22Rv1 (cell line): Measurements from ENCODE around the gene STAT4.

Experiments
- H3K27ac ChIP-seq: fragments of 450-650 bp; 2 replicates; pipeline ENCODE4 v1.5.1; 2017
- CTCF ChIP-seq: fragments of 450-650 bp; IDR thresholded peaks from 2 replicates; pipeline ENCODE4 v1.5.1; 2017; ENCODE audit warnings: mild to moderate bottlenecking
- ZFX ChIP-seq: fragments of 450-650 bp; IDR thresholded peaks from 2 replicates; pipeline ENCODE4 v1.6.1; 2017; ENCODE audit warnings: antibody characterized with exemption, borderline replicate concordance

The STAT4 gene

DNA sequence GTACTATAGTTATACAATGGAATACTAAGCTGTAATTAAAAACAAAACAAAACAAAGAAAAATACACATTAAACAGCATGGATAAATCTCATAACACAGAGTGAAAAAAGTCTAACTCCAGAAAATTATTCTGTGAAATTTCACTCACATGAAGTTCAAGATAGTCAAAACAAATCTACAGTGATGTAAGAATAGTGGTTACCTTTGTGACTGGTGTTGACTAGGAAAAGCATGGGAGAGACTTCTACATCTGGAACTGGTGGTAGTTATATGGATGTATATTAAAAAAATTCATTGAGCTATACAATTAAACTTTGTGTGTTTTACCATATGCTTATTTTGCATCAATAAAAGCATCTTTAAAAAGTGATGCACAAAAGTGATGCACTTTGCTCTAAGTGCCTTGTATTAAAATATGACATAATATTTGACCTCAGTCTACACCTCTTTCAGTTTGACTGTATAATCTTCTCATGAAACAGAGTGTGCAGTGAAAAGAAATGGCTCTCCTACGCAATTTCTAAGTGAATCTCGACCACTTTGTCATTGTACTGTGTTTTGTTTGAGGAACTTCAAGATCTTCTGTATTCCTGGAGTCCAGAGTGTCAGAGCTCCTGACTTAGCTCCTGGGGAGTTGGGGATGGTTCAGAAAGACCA, 28.0 kb downstream of the STAT4 start:
- no peak overlapping the region for H3K27ac ChIP-seq
- TF ChIP-seq CTCF = no peak
- TF ChIP-seq ZFX = no peak

- TF ChIP-seq CTCF (no peak), ZFX (no peak)
- no peak overlapping the region for H3K27ac ChIP-seq
These were observed 33.5 kb downstream of the STAT4 start for GRCh38 chr2:191117341-191117740.

- H3K27ac ChIP-seq = no peak overlapping the region
- TF ChIP-seq ZFX (no peak), CTCF (no peak)
These were observed 35.0 kb downstream of the STAT4 start for GRCh38 chr2:191115804-191116203.

DNA sequence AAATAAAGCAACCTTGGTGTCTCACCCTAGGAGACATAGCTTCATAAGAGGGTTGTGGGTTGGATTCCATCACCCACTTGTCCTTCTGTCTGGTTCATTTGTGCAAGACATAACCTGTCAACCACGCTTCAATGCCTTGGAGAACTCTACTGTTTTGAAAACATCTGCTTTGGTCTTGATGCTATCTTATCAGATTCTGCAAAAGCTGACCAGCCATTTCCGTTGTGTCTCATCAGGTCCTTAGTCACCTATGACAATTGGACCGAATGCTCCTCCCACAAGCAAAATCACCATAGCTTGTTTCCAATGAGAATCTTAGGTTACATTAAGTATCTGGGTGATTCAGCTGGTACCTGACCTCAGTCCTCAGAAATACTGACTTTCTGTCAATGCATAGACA, 35.4 kb downstream of the STAT4 start:
- H3K27ac ChIP-seq = no peak overlapping the region
- TF ChIP-seq CTCF (no peak), ZFX (no peak)

- H3K27ac ChIP-seq = no peak overlapping the region
- no peak for TF ChIP-seq ZFX
- no peak for TF ChIP-seq CTCF
These were observed 36.3 kb downstream of the STAT4 start for GRCh38 chr2:191114403-191114886.

- TF ChIP-seq CTCF = no peak
- no peak for TF ChIP-seq ZFX
- no peak overlapping the region for H3K27ac ChIP-seq
These were observed 37.0 kb downstream of the STAT4 start for GRCh38 chr2:191113761-191114160.

DNA sequence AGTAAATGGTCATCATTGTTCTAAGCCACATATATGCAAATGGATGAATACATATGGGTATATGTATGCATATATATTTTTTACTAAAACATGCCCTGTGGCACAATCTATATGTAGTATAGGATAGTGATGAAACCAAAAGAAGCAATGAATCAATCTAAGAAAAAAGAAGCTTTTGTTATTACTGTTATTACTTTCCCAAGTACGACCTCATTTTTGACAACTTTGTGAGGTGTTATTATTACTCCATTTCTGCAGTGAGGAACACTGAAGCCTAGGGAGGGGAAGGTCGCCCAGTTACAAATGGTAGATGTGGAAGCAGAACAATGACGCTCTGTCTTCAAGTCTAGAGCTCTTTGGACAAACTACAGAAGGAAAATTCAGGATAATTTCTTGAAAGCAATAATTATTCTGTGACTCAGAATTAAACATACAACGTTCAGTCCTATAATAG, 38.3 kb downstream of the STAT4 start:
- H3K27ac ChIP-seq = no peak overlapping the region
- TF ChIP-seq CTCF = no peak
- TF ChIP-seq ZFX = no peak
